SK-N-SH treated with all-trans-retinoic acid at 6 μM for 48 hours (cell line): ENCODE measurements around the gene CRADD.

ENCODE experiments used
- ATAC-seq: fragments of 200-7000 bp; cut with Tn5 transposase; 3 replicates; pipeline ENCODE4 v1.9.1; 2020; ENCODE audit warnings: mild to moderate bottlenecking, moderate library complexity
- ARNTL ChIP-seq: fragments of 450-650 bp; formaldehyde crosslinking; IDR thresholded peaks from 2 replicates; pipeline ENCODE4 v1.5.0; 2020; ENCODE audit warnings: low read depth, mild to moderate bottlenecking, moderate library complexity, borderline replicate concordance
- BACH2 ChIP-seq: fragments of 250-450 bp; sonication (Bioruptor Pico); IDR thresholded peaks from 2 replicates; pipeline ENCODE4 v1.9.0; 2021; ENCODE audit warnings: mild to moderate bottlenecking, borderline replicate concordance
- CREB5 ChIP-seq: fragments of 250-450 bp; sonication (Bioruptor Pico); IDR thresholded peaks from 2 replicates; pipeline ENCODE4 v1.5.1; 2020; ENCODE audit warnings: low read depth, mild to moderate bottlenecking, moderate library complexity
- CSDC2 ChIP-seq: fragments of 250-450 bp; sonication (Bioruptor Pico); IDR thresholded peaks from 2 replicates; pipeline ENCODE4 v1.5.0; 2020; ENCODE audit warnings: mild to moderate bottlenecking, moderate library complexity
- ESRRG ChIP-seq: fragments of 250-450 bp; sonication (Bioruptor Pico); IDR thresholded peaks from 2 replicates; pipeline ENCODE4 v1.6.1; 2021; ENCODE audit warnings: mild to moderate bottlenecking
- GLIS3 ChIP-seq: fragments of 250-450 bp; sonication (Bioruptor Pico); IDR thresholded peaks from 2 replicates; pipeline ENCODE4 v1.5.0; 2020; ENCODE audit warnings: mild to moderate bottlenecking, moderate library complexity
- OSR1 ChIP-seq: fragments of 250-450 bp; sonication (Bioruptor Pico); IDR thresholded peaks from 2 replicates; pipeline ENCODE4 v1.8.0; 2022; ENCODE audit warnings: moderate library complexity, mild to moderate bottlenecking, inconsistent platforms
- PATZ1 ChIP-seq: fragments of 250-450 bp; sonication (Bioruptor Pico); IDR thresholded peaks from 2 replicates; pipeline ENCODE4 v1.8.0; 2020; ENCODE audit warnings: mild to moderate bottlenecking, moderate library complexity, borderline replicate concordance
- POU6F1 ChIP-seq: fragments of 250-450 bp; sonication (Bioruptor Pico); IDR thresholded peaks from 2 replicates; pipeline ENCODE4 v1.8.0; 2021; ENCODE audit warnings: low read depth, mild to moderate bottlenecking, moderate library complexity, borderline replicate concordance
- PPARA ChIP-seq: fragments of 250-450 bp; sonication (Bioruptor Pico); IDR thresholded peaks from 2 replicates; pipeline ENCODE4 v1.5.0; 2020; ENCODE audit warnings: mild to moderate bottlenecking, borderline replicate concordance
- SNAI2 ChIP-seq: fragments of 250-450 bp; sonication (Bioruptor Pico); IDR thresholded peaks from 2 replicates; pipeline ENCODE4 v1.5.0; 2020; ENCODE audit warnings: mild to moderate bottlenecking, moderate library complexity
- TCF4 ChIP-seq: fragments of 250-450 bp; sonication (Bioruptor Pico); IDR thresholded peaks from 2 replicates; pipeline ENCODE4 v1.8.0; 2021; ENCODE audit warnings: mild to moderate bottlenecking, moderate library complexity, borderline replicate concordance
- ZC3H10 ChIP-seq: fragments of 250-450 bp; sonication (Bioruptor Pico); IDR thresholded peaks from 2 replicates; pipeline ENCODE4 v1.5.1; 2021; ENCODE audit warnings: mild to moderate bottlenecking, moderate library complexity
- ZFP3 ChIP-seq: fragments of 250-450 bp; sonication (Bioruptor Pico); IDR thresholded peaks from 2 replicates; pipeline ENCODE4 v1.5.0; 2020; ENCODE audit warnings: mild to moderate bottlenecking, moderate library complexity
- ZFP30 ChIP-seq: fragments of 450-650 bp; formaldehyde crosslinking; IDR thresholded peaks from 2 replicates; pipeline ENCODE4 v1.5.0; 2022; ENCODE audit warnings: mild to moderate bottlenecking, moderate library complexity
- ZNF565 ChIP-seq: fragments of 450-650 bp; formaldehyde crosslinking; conservative IDR thresholded peaks from 2 replicates; pipeline ENCODE4 v1.5.0; 2020; ENCODE audit warnings: low read depth, mild to moderate bottlenecking, moderate library complexity
- ZNF70 ChIP-seq: fragments of 450-650 bp; formaldehyde crosslinking; IDR thresholded peaks from 2 replicates; pipeline ENCODE4 v1.5.0; 2020; ENCODE audit warnings: mild to moderate bottlenecking, moderate library complexity
- ZNF8 ChIP-seq: fragments of 450-650 bp; formaldehyde crosslinking; IDR thresholded peaks from 2 replicates; pipeline ENCODE4 v1.5.0; 2020; ENCODE audit warnings: mild to moderate bottlenecking, moderate library complexity
- TF ChIP-seq, protein P1 (sequence below): fragments of 250-450 bp; sonication (Bioruptor Pico); IDR thresholded peaks from 2 replicates; pipeline ENCODE4 v1.5.0; 2020; ENCODE audit warnings: mild to moderate bottlenecking, moderate library complexity
- TF ChIP-seq, protein P2 (sequence below): fragments of 250-450 bp; sonication (Bioruptor Pico); IDR thresholded peaks from 2 replicates; pipeline ENCODE4 v1.5.1; 2021; ENCODE audit warnings: mild to moderate bottlenecking, moderate library complexity

Gene CRADD

DNA sequence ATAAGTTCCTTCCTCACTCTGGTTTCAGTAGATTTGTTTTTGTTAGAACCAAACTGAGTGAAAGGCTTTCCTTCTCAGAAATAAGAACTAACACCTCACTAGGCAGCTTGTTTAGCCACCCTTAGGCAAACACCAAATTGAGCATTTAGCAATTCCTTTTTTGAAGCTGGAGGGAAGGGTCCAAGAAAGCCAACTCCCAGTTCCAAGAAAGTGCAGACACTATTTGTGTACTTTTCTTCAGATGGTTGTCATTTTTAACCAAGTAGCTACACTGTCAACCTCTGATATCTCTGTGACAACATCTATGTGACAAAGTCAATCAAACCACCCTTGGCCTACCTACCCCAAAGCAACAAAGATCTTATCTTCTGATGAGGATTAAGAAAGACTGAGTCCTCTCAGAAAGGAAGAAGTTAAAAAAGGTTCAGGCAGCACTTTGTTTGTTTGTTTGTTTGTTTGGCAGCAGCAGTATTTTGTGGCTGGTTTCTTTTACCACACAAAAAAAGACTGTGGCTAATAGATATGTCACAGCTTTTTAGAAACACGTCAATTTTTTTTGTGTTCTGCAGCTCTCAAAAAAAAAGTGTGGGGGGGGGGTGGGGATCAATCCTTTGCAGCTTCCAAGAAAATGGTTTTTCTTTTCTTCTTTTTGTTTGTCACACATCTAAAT, 203.8 kb downstream of the CRADD start:
- TF ChIP-seq ESRRG (CRISPR knock-in tag) (no peak), ZNF565 (CRISPR knock-in tag) (no peak), GLIS3 (no peak), BACH2 (CRISPR knock-in tag) (no peak), ARNTL (CRISPR knock-in tag) (no peak), CSDC2 (no peak), ZFP3 (CRISPR knock-in tag) (no peak), CREB5 (CRISPR knock-in tag) (no peak), TCF4 (CRISPR knock-in tag) (no peak), ZNF8 (CRISPR knock-in tag) (no peak), PATZ1 (CRISPR knock-in tag) (no peak), POU6F1 (CRISPR knock-in tag) (no peak), OSR1 (CRISPR knock-in tag) (no peak), PPARA (CRISPR knock-in tag) (no peak), ZC3H10 (no peak), ZFP30 (CRISPR knock-in tag) (no peak), SNAI2 (CRISPR knock-in tag) (no peak)
- TF ChIP-seq, protein P1, sequence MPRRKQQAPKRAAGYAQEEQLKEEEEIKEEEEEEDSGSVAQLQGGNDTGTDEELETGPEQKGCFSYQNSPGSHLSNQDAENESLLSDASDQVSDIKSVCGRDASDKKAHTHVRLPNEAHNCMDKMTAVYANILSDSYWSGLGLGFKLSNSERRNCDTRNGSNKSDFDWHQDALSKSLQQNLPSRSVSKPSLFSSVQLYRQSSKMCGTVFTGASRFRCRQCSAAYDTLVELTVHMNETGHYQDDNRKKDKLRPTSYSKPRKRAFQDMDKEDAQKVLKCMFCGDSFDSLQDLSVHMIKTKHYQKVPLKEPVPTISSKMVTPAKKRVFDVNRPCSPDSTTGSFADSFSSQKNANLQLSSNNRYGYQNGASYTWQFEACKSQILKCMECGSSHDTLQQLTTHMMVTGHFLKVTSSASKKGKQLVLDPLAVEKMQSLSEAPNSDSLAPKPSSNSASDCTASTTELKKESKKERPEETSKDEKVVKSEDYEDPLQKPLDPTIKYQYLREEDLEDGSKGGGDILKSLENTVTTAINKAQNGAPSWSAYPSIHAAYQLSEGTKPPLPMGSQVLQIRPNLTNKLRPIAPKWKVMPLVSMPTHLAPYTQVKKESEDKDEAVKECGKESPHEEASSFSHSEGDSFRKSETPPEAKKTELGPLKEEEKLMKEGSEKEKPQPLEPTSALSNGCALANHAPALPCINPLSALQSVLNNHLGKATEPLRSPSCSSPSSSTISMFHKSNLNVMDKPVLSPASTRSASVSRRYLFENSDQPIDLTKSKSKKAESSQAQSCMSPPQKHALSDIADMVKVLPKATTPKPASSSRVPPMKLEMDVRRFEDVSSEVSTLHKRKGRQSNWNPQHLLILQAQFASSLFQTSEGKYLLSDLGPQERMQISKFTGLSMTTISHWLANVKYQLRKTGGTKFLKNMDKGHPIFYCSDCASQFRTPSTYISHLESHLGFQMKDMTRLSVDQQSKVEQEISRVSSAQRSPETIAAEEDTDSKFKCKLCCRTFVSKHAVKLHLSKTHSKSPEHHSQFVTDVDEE, result no peak
- TF ChIP-seq, protein P2, sequence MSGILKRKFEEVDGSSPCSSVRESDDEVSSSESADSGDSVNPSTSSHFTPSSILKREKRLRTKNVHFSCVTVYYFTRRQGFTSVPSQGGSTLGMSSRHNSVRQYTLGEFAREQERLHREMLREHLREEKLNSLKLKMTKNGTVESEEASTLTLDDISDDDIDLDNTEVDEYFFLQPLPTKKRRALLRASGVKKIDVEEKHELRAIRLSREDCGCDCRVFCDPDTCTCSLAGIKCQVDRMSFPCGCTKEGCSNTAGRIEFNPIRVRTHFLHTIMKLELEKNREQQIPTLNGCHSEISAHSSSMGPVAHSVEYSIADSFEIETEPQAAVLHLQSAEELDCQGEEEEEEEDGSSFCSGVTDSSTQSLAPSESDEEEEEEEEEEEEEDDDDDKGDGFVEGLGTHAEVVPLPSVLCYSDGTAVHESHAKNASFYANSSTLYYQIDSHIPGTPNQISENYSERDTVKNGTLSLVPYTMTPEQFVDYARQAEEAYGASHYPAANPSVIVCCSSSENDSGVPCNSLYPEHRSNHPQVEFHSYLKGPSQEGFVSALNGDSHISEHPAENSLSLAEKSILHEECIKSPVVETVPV (CRISPR knock-in tag), result no peak
- TF ChIP-seq, all 23 proteins: peak for 0
- no peak for ATAC-seq

GRCh38 chr12:93882763-93883162, 205.6 kb downstream of the CRADD start:
- no peak for ATAC-seq
- TF ChIP-seq, protein P1, result no peak
- TF ChIP-seq, protein P2 (CRISPR knock-in tag), result no peak
- TF ChIP-seq BACH2 (CRISPR knock-in tag), result no peak
- 0 out of 2 replicates have a peak, but pooled peaks have one; percentile 6 for TF ChIP-seq ZNF70 (CRISPR knock-in tag)
- TF ChIP-seq CREB5 (CRISPR knock-in tag), result no peak
- TF ChIP-seq POU6F1 (CRISPR knock-in tag), result no peak
- TF ChIP-seq SNAI2 (CRISPR knock-in tag), result peak; percentile 87; the same call in 1 of the 2 replicates
